ENCODE data around the gene ETV1. TPM values are rescaled to one million over a fixed set of nuclear protein-coding genes. Genes with fewer than 3 reads are reported as not detected.

Gene ETV1
- total RNA-seq, 1 donor from 2014 or later, result 3.3 TPM

DNA sequence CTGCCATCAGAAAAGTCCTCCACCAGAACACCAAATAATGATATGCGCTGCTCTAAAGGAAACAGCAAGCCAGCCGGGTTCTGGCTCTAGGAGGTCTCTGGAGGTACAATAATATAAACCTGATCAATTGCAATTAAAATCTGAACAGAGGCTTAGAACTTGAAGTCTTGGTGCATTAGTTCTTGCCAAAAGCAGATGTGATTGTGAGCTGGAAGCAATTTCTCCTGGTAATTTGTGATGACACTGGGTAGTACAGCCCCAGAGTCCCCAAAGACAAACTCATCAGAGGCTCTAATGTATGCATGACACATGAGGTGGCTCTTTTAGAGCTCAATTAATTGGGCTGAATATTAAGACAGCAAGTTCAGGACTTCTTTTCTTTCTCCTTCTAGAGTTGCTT, 3.3 kb downstream of the ETV1 start:
- ATAC-seq, result no peak

DNA sequence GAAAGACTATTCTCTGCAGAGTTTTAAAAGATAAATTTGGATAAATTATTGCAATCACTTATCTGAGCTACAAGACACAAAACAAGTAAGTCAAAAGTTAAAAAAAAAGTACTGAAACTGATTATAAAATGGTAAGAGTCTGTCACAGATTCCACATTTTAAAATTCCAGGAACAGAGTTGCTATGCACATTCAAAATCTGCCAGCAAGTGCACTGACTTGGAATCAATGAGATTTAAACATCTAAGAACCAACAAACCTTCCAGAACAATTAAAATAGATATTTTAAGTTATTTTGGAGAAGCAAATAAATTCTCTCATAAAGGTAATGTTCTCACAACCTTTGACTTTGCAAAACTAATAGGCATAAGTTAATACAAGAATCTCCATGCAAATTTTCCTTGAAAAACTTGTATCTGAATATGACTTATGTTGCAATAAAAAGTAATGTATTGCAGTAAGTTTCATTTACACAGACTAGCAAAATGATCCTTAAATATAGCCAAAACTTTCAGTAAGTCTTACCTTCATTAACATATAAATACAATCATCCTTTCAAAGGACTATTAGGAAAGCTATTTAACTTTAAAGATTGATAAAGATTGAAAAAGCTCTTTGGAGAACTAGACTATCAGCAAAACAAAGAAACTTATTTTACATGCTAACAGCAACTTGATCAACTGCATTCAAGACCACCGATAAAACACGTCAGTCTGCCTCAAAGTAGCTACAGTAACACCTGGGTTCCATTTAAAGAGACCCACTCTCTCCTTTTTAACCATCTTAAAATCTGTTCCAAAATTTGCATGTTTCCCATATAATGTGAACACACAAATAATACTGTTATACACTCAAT, 4.4 kb downstream of the ETV1 start:
- no peak for ATAC-seq

DNA sequence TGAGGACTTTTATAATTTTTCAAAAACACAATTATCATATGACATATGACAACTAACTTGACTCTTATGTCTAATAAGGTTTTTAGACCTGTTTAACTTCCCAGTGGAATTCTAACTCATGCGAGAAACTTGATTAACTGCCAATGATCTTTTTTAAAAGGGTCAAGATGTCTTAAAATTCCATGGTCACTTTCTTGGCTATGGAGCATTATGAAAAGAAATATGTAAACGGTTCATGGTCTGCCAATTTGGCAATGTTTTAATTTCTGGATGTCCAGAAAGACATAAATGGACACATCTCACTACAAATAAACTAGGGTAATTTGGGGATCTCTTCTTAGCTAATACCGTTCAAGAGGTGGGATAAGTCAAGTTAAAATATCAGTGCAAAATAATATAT, 5.4 kb downstream of the ETV1 start:
- no peak for ATAC-seq

DNA sequence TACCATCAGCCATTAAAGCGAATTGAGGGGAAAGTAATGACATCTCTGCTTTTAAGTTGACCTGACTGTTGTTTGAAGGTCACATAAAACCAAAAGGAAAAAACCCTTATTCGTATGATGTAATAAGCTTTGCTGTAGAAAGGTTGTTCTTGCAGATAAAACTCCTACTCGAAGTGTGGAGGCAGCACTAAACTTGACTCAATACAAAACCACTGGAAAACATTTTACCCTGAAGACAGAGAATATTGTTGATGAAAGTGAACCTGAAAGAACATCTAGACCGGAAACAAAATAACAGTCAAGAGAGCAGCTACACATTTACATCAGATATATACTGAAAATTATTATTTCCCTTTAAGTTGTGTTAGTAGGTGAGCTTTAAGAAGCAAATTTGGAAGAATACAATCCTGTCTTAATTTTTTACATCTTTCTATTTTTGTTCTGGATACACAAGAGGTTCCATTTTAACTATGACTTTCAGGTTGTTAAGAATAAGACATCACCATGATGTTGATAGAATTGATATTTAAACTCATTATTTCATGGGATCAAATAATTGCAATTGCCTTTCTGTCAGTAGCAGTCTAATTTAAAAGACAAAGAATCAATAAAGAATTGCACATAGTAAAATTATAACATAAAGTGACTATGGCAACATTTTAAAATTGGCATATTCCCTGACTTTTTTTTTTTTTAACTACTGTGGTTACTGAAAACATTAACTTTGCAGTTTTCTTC, 6.4 kb downstream of the ETV1 start:
- ATAC-seq, result no peak

DNA sequence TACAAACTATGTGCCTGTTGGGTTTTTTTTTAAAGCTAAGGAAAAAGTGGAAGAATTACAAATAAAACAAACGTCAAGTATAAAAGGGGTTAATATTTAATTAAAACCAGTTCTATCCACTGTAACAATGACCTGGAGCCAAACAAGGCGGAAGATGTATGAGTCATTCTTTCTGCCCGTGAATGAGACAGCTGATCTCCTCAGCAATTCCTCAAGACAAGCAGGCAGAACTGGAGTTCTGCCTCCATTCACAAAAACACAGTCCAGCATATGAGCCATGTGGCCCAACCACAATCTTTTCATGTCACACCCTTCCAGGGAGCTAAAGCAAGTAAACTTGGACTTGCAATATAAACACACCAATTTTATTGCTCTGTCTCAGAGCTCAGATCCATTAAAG, 8.4 kb downstream of the ETV1 start:
- peak; percentile 100 for ATAC-seq

DNA sequence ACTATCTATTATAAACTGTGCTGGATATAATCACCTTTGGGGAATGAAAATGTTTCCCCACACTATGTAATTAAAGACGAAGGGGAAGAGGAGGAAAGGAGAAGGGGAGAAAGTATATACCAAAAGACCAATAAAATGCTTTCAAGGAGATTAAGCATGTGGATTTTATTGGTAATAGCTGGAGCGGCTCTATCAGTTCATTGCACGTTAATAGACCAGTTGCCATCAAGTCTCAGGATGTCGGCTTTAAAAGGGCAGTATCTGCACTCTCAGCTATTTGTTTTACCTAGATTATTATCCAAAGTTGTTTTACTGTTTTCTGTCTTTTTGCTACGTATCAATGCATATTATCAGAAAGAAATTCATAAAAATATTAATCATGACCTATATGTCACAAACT, 9.0 kb downstream of the ETV1 start:
- ATAC-seq, result no peak

DNA sequence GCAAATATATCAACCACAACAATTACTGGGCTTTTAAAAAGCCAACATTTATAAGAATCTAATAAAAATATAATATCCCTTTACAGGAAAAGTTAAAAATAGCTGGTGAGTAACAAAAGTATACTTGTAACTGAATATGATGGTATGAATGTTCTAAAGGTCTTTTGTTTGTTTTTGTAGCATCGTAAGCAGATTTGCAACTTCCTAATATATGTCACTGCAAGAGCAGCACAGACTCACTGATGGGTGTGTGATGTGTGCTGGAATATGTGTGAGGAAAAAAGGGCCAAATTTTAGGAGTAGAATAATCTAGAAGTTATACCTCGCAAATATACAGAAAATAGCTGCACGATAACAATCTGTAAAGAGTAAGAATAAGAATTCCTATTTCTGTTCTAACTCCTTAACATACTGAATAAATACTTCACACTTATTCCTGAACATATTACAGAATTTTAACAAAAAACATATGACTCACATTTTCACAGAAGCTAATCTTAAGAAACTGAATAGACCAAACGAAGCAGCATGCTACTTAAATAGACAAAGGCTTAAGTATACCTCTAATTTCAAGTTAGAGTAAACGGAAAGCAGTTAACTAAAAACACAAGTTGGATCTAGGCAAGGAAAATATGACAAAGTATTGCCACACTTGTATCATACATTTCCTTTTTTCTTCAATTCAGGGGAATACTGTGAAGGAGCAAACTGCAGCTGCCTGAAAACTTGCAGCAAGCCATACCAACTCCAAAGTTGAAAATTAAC, 9.6 kb downstream of the ETV1 start:
- peak; percentile 36 for ATAC-seq

DNA sequence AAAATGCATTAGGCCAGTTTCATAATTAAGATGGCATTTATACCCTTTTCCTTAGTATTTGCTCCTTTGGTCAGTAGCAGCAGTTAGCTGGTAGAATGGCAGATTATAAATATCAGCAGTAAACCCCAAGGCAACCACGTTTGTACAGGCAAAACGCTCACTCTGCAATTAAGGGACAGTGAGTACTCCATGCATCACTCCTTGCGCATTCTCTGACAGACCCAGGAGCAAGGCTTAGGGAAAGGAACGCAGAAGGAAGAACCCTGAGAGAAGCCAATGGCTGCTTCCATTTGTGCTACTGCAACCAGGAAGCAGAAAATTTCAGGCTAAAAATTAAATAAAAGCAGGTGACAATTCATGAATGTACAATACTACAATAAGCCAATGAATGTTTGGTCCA, 12.9 kb downstream of the ETV1 start:
- no peak for ATAC-seq

DNA sequence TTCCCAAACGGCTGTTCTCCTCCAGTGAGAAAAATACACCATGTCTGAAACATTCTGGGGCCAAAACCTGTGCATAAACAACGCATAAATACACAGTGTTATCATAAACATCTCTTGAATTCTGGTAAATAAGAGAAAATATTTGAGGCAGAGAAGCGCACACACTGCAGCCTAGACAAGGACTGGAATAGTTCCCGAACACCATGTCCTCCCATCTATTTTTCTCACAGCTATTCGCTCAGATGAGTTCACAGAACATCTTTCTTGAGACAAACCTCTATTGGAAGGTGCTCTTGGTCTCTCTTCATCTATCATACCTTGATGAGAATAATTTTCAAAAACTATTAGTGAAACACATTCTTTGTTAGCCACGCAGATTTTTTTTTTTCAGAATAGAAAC, 24.4 kb downstream of the ETV1 start:
- ATAC-seq, result no peak

DNA sequence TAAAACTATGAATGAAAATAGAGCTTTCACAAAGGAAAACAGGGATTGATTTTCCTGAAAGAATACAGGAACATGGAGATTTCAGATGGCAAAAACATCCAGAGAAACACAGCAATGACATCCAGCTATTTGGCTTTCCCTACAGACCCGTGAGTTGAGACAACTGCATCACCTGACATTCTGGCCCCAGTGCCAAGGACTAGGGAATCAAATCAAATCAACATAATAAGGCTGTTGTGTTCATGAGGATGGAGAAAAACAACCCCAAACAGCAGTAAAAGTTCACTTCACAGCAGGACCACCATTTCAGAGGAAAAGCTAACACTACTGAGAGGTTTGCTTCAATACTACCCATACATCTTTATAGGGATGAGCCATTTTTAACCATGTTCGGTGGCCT, 25.5 kb downstream of the ETV1 start:
- no peak for ATAC-seq

DNA sequence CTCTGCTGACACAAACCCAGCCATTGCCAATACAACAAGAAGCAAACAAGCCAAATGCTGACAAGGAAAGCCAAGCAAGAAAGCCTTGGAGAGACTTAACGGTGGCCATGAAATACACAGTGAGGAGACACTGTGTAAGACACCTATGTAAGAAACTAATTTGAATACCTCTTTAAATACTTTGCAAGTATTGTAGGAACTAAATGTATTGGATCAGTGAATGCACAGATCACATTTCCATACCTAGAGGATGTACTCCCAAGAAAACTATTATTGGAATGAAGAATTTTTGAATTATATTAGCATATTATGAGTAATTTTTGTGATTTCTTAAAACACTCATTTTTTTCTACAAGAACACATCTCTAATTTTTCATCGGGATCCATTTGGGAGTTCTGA, 34.0 kb downstream of the ETV1 start:
- no peak for ATAC-seq

DNA sequence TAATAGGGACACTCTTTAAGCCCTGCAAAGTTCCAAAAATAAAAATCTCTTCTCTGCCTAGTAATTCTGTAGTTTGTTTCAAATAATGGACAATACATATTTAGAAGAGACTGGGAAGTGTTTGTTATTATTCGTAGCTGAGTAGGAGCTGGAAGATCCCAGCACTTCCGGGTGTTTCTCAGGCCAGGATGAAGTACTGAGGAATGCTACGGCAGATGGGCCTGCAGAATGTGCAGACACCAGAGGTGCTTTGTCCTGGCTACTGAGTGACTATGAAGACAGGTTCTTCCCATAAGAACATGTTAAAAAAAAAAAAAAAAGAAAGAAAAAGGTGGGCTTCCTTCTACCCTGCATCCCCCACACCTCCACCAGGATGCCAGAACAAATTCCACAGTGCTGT, 36.1 kb downstream of the ETV1 start:
- ATAC-seq, result no peak

DNA sequence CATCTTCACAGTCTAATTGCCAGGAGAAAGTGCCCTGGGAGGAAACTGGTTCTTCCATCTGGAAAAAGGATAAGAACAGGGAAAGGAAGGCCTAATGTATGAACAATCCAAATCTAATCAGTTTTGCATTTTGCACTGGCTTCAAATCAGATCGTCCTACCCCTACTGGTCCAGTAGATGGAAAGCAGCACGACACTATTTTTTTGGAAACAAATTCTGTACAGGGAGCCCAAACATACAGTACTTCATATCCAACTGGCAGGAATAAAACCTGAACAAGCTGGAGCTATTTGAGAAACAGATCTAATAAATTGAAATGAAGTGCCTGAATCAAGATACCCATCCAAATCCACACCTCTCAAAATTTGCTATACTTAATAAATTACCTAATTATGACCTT, 36.5 kb downstream of the ETV1 start:
- ATAC-seq, result no peak

DNA sequence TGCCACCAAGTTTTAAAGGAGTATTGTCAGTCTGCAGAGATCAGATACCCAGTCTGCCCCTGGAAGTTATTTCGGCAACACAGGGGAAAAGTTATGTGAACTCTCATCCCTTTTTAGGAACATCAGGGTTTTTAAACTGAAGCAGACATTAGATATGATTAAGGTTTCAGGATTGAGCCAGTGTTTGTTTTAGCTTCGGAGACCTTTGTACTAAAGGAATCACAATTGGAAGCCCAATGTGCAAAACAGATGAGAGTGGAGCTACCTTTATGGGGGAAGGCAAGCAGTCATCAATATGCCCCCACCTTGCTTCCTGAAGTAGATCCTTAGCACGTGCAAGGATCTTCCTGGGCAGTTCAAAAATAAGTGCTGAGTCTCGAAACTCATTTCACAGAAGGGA, 39.5 kb downstream of the ETV1 start:
- ATAC-seq, result no peak

DNA sequence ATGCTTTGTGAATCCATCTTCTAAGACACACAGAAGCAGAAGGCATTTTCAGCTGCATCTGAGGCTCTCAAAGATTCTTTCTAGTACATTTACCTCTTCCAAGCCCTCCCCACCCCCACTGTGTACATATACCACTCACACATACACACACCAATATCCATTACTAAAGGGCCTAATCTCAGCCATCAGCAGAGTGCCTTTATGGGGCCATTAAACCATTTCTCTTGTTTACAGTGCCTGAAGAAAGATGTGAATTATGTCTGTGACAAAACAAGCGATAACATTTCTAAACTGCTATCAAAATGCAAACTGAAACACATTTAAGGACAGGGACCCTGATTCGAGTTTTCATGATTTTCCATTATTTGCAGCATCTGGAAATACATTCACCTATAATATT, 40.0 kb downstream of the ETV1 start:
- no peak for ATAC-seq

DNA sequence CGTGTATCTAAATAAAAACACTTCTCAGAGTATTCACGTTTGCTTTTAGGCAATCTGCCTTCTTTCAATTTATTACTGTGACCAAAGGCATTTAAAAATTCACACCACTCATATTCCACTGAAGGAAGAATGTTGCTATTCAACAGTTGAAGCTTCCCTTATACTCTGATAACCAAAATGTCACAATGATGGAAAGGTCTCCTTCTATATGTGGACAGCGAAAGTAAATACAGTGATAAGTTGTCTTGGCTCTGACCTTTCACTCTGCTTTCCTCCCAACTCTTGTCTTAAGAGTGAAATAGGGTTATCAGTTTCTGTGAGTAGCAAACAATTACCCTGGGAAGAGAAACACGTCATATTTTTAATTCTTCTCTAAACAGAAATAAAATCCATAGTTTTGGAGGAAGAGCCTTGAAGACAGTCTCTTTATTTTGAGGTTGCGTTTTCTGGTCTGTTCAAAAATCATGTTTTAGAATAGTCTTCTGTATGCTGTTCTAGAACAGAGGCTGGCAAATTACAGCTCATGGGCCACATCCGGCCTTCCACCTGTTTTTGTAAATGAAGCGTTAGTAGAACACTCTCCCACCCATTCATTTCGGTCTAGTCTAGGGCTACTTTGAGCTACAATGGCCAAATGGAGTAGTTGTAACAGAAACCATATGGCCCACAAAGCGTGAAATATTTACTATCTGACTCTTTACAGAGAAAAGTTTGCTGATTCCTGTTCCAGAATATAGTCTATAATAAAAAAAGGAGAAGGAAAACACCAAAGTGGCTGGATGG, 41.3 kb downstream of the ETV1 start:
- ATAC-seq, result no peak

DNA sequence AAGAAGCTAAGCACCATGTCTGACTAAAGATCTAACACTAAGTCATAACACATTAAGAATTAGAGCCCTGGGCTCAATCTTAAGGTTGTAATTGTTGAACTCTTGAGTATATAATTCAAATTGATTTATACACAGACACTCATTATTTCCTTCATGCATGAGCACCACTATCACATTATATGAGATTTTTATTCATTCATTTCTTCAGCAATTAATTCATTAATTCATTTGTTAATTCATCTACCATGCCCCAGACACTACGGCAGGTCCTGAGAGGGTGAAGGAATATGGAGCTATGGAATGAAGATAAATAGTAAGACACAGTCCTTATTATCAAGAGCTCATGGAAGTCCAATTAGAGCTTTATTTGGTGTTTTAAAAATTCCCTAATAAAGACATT, 41.9 kb downstream of the ETV1 start:
- no peak for ATAC-seq

DNA sequence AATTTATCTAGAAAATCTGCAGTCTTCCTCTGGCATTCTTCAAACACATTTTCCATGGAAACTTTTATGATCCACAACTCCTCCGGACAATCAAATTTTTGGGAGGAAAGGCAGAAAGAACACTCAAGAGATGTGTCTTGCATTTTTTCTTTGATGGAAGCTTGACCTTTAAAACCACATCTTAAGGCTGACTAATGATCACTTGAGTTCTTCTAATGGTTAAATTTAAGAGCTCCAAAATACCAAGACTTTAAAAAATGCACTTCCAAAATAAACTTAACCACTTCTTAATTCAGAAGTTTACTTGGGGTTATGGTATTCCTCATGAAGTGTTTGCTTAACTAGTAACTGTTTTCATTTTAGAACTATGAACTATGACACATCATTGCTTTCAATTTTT, 43.3 kb downstream of the ETV1 start:
- ATAC-seq, result no peak

DNA sequence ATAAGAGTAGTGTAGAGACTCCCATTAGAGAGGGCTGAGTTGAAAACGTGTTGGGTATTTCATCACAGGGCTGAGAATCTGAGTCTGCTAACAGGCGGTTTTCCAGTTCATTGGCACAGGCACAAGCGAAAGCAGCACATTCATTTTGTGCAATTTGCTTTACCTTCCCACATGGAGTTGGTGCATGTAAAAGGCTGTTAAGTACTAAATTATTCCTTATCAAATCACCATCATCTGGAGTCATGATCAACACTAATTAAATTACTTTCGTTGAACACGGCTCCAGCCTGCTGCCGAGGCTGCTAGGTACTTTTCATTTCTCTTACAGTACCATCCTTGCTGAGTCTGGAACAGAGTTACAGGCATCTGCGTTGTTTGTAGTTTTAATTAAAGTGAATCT, 43.8 kb downstream of the ETV1 start:
- ATAC-seq, result no peak

DNA sequence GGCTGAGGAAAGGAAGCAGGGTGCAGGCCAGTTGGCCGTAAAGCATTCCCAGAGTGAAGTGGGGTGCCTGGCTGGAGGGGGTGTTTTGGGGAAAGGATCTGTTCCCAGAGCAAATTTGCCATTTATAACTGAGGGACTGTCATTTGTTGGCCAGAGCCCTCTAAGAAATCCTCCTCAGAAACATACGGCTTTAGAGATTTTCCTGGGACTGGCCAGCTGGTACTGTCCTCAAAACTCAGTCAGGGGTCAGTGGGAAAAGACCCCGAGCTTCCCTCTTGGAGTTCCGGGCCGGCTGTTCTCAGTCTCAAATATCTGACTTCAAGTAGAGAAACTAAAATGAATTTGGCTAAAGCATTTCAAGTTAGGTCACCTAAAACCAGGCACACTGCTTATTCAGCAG, 55.9 kb downstream of the ETV1 start:
- no peak for ATAC-seq

DNA sequence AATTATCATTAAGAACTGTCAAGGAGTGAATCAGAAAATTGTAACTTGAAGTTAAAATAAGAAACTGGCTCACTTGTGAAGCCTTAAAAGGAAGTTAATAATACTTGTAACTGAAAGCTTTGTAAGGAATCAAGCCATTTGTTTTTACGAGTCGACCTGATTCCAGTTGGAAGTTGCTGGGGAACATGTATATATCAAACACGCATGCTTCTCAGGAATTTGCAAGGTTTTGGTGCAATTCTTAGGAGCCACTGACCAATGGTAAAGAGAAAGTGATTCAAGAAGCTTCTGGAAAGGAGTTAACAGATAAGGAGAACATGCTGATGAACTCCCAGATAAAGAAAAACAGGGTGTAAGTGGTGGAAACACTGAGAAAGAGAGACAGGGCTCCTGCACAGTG, 56.4 kb downstream of the ETV1 start:
- ATAC-seq, result no peak

DNA sequence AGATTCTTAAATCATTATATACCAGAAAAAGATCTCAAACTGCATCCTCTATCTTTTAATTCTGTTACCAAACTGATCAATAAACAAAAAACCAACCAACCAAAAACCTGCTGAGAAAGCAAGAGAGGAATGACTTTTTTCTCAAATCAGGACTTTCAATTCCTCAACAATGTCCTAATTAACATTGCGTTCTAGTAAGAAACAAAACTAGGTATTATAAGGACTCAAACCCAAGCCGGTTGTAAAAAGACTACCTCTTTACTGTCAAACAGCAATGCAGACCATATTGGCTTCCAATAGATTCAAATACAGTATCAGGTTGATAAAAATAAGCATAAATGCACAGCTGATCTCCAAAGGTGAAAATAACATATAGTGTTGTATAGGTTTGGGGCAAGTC, 57.3 kb downstream of the ETV1 start:
- no peak for ATAC-seq

DNA sequence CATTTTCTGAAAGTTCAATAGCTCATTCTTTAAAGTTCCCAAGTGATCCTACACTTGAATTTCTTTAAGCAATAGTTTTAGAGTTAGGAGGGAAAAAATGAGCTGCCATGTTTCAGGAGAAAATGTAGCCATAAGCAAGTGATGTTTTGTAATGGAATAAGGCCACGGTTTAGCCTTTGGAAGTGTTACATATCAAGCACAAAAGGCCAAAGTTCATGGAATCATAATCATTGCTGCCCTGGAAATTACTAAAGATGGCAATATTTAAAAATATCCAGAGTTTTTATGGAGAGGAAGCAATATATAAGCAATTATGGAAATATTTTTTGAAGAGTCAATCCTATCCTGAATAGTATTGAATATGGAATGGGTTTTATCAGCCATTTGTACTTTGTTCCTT, 68.4 kb downstream of the ETV1 start:
- no peak for ATAC-seq
